Mammary epithelial cell (primary cell): ENCODE results near the gene CD3D.

Source experiments
- CTCF ChIP-seq, 2 donors: IDR thresholded peaks in 1 of 2; conservative IDR thresholded peaks in 1 of 2; 2 replicates each; pipeline ENCODE4 v1.5.1; 2011 to 2012; ENCODE audit warnings: inconsistent platforms in 2 of 2, low read length in 2 of 2, mild to moderate bottlenecking in 2 of 2, control low read depth in 1 of 2, low read depth in 1 of 2; ENCODE audit not compliant: insufficient read depth in 1 of 2; ENCODE audit errors: extremely low read depth in 1 of 2
- EZH2 ChIP-seq: IDR thresholded peaks from 2 replicates; pipeline ENCODE4 v1.6.1; 2012; ENCODE audit warnings: low read length, inconsistent platforms, borderline replicate concordance

DNA sequence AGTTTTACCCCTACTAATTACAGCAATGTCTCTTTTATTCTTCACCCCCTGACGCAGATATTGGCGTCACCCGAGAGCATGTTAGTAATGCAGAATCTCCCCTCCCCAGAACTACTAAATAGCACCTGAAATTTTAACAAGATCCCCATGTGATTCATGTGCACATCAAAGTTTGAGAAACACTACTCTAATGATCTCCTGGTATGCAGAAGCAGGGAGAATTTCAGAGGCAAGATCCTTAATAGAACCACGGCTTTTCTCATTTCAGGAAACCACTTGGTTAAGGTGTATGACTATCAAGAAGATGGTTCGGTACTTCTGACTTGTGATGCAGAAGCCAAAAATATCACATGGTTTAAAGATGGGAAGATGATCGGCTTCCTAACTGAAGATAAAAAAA is 7.0 kb upstream of the CD3D start:
- no peak for TF ChIP-seq CTCF (conservative IDR thresholded peaks at IDR 0.05 in 1 of 2, IDR thresholded peaks at IDR 0.05 in 1 of 2; ENCODE audit: extremely low read depth in 1 of 2, insufficient read depth in 1 of 2, low read depth in 1 of 2, low read length in 2 of 2)
- TF ChIP-seq EZH2, result no peak
